GM19035 (cell line): Measurements from ENCODE around the gene SPEM3.
A peak's percentile ranks its signal among the peaks of the same experiment; 100 is the strongest.

ENCODE experiments used
- ATAC-seq: cut with Tn5 transposase; IDR thresholded peaks from one replicate; pipeline ENCODE4 v1.9.1; 2021; ENCODE audit not compliant: unreplicated experiment

Gene SPEM3

GRCh38 chr17:7403977-7404736 lies 24.5 kb upstream of the SPEM3 start, which contains the start of gene TMEM256:
TSS of gene TMEM256 (minus strand) at chr17:7404097. CDS start at chr17:7404084, 13 bp downstream.
- ATAC-seq = peak; percentile 94

GRCh38 chr17:7404737-7405349 lies 23.8 kb upstream of the SPEM3 start:
- ATAC-seq = peak; percentile 11

- ATAC-seq = no peak
Observed at GRCh38 chr17:7405350-7406234, 23.1 kb upstream of the SPEM3 start.

- ATAC-seq = no peak
Observed at GRCh38 chr17:7406235-7406825, 22.3 kb upstream of the SPEM3 start.

- ATAC-seq = no peak
Observed at GRCh38 chr17:7407082-7407481, 21.6 kb upstream of the SPEM3 start.

- ATAC-seq = no peak
Observed at GRCh38 chr17:7407485-7408251, 21.0 kb upstream of the SPEM3 start, which contains the start of gene NLGN2. TSS of gene NLGN2 (plus strand) at chr17:7407845. CDS start at chr17:7408256, 411 bp downstream.

GRCh38 chr17:7408252-7408727 lies 20.4 kb upstream of the SPEM3 start:
- no peak for ATAC-seq

GRCh38 chr17:7408863-7409262 lies 19.8 kb upstream of the SPEM3 start:
- ATAC-seq = no peak

GRCh38 chr17:7409716-7410115 lies 18.9 kb upstream of the SPEM3 start:
- ATAC-seq = no peak

- no peak for ATAC-seq
Observed at GRCh38 chr17:7410634-7411426, 17.8 kb upstream of the SPEM3 start.

GRCh38 chr17:7411427-7411750 lies 17.3 kb upstream of the SPEM3 start:
- no peak for ATAC-seq

GRCh38 chr17:7413346-7413985 lies 15.2 kb upstream of the SPEM3 start:
- ATAC-seq = no peak

GRCh38 chr17:7414837-7415236 lies 13.8 kb upstream of the SPEM3 start:
- ATAC-seq = no peak

GRCh38 chr17:7415784-7416183 lies 12.9 kb upstream of the SPEM3 start:
- ATAC-seq = no peak

GRCh38 chr17:7416323-7416722 lies 12.3 kb upstream of the SPEM3 start:
- no peak for ATAC-seq

GRCh38 chr17:7417056-7417655 lies 11.5 kb upstream of the SPEM3 start:
- ATAC-seq = no peak

GRCh38 chr17:7418472-7419152 lies 10.0 kb upstream of the SPEM3 start:
- ATAC-seq = no peak
